ENCODE measurements around the gene EVX2.
A peak's percentile ranks its signal among the peaks of the same experiment; 100 is the strongest.

GRCh38 chr2:176085861-176086771 lies 2.4 kb upstream of the EVX2 start:
- TF ChIP-seq, protein P1, sequence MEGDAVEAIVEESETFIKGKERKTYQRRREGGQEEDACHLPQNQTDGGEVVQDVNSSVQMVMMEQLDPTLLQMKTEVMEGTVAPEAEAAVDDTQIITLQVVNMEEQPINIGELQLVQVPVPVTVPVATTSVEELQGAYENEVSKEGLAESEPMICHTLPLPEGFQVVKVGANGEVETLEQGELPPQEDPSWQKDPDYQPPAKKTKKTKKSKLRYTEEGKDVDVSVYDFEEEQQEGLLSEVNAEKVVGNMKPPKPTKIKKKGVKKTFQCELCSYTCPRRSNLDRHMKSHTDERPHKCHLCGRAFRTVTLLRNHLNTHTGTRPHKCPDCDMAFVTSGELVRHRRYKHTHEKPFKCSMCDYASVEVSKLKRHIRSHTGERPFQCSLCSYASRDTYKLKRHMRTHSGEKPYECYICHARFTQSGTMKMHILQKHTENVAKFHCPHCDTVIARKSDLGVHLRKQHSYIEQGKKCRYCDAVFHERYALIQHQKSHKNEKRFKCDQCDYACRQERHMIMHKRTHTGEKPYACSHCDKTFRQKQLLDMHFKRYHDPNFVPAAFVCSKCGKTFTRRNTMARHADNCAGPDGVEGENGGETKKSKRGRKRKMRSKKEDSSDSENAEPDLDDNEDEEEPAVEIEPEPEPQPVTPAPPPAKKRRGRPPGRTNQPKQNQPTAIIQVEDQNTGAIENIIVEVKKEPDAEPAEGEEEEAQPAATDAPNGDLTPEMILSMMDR (IDR thresholded peaks at IDR 0.05): peak; percentile 19 to 57 (median 44)
- TF ChIP-seq POLR2AphosphoS5 (IDR thresholded peaks at IDR 0.05): peak; percentile 20

Measured in prostate gland (tissue), 2 donors.